GM21529 (cell line): ENCODE measurements around the gene BCAP29.
"Not testable (repeated sequence)": the region's sequence is repeated elsewhere in the genome, so short reads cannot be mapped to it uniquely, and the experiment has no call there.

ENCODE experiments used
- ATAC-seq: cut with Tn5 transposase; IDR thresholded peaks from one replicate; pipeline ENCODE4 v1.9.1; 2021; ENCODE audit not compliant: unreplicated experiment

Gene BCAP29

GRCh38 chr7:107615910-107616680 lies 36.0 kb downstream of the BCAP29 start:
- ATAC-seq: no peak

DNA sequence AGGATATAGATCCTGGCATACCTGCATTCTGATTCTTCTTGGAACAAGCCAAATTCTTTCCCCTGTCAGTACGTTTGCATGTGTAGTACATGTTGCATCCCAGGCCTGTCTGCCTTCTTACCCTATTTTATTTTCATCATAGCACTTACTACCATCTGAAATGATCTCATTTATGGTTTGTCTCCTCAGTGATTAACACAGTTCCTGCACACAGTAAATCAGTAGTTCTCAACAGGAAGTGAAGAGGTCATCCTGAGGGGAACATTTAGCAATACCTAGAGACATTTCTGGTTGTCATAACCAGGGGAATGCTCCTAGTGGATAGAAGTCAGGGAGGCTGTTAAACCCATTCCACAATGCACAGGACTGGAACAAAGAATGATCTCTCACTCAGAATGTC lies 42.4 kb downstream of the BCAP29 start:
- ATAC-seq: no peak

DNA sequence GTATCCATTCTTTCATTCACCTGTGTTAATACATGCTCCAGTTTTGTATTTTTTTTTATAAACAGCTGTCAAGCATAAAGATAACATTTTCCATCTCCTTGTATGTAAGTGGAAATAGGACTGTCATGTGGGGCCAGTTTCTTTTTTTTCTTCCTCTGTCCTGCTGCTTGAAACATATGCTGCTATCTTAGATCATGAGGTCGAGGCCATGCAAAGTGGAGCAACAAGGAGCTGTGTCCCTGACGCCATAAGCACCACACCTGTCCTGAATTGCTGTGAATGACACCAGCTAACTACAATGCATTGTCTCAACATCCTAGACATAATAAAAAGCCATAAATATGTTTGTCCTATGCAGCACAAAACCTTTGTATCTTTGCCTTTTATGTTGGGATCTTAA lies 42.8 kb downstream of the BCAP29 start:
- no peak for ATAC-seq

GRCh38 chr7:107627002-107627401 lies 47.0 kb downstream of the BCAP29 start:
- ATAC-seq: no peak

DNA sequence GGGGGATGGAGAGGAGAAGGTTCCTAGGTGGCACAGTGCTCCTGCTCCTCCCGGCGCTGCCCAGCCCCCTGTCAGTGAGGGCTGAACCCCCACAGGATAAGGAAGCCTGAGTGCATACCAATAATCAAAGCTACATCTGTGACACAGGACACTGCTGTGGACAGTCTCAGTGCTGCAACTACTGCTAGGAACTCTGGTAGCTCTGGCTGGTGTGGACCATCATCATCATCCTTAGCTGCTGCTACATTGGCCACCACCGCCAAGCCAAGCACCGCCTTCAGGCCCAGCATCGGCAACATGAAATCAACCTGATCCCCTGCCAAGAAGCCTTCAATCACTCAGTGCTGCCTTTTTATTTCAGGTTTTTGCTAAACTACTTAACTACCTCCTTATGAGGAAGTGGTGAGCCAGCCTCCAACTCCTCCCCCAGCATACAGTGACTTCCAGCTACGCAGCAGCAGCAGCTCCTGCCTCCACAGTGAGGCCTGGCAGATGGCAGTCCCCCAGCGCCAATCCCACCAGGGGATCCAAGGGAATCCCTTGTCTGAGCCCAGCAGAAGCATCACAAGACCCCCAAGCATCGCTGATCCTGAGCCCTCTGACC lies 48.5 kb downstream of the BCAP29 start:
- no peak for ATAC-seq

GRCh38 chr7:107630342-107630741 lies 50.3 kb downstream of the BCAP29 start:
- no peak for ATAC-seq

- no peak for ATAC-seq
Observed at GRCh38 chr7:107631588-107632491, 51.8 kb downstream of the BCAP29 start.

- no peak for ATAC-seq
Observed at GRCh38 chr7:107632492-107632865, 52.4 kb downstream of the BCAP29 start.

DNA sequence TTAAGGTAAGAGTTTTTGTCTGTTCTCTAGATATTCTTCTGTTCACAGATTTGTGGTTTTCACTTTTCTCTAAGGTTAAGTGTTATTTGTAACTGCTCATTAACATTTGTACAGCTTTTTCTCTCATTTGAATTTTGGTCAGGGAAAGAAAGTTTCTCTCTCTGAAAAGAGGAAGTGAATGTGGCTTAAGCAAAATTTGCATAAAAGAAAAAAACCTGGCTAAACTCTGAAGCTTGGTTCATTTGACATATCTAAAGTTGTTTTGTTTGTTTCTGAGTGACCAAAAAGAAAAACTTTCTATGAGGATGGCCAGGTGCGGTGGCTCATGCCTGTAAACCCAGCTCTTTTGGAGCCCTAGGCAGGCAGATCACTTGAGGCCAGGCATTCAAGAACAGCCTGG lies 58.5 kb downstream of the BCAP29 start:
- peak; percentile 95 for ATAC-seq

DNA sequence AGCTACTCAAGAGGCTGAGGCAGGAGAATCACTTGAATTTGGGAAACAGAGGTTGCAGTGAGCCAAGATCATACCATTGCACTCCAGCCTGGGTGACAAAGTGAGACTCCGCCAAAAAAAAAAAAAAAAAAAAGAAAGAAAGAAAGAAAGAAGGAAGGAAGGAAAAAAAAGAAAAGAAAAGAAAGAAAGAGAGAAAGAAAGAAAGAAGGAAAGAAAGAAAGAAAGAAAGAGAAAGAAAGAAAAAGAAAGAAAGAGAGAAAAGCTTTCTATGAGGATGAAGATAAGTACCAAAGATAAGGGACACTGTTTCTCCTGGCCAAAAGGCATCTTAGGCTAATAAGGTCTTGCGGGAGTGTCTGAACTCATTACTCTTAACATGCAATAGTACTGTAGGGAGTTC lies 59.0 kb downstream of the BCAP29 start:
- ATAC-seq: not testable (repeated sequence)

GRCh38 chr7:107641676-107642075 lies 61.6 kb downstream of the BCAP29 start:
- no peak for ATAC-seq

DNA sequence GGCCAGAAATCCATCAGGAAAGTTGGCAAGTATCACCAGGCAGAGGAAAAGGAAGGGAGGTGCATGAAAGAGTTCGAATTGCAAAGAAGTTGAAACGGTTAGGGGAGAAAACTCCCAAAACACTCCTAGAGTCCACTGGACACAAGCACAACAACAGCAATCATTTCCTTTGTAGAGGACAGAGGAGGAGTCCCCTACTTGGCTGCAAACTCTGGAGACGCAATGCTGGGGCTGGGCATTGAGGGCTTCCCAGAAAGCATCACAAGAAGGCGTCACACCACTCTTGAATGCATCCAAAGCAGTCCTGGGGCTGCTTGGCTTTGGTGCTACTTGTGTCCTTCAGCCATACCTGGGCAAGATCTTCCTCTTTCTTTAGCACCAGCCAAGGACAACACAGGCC lies 62.5 kb downstream of the BCAP29 start:
- no peak for ATAC-seq

DNA sequence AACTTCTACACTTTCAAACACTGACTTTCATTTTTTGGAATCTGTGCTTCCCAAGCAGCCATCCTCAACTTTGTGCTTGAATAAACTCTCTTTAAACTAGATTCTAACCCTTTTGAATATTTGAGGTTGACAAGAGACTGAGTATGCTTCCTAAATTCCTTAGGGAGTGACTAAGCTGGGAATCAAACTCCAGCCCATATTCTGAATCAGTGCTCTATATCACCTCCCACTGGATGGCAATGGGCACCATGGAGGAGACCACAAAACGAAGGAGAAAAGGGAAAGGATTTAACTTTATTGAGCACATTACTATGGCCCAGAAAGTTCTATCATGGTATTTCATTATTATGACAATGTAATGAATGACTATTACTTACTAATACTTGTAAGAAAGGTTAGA lies 63.4 kb downstream of the BCAP29 start:
- ATAC-seq: no peak

- no peak for ATAC-seq
Observed at GRCh38 chr7:107643938-107644308, 63.9 kb downstream of the BCAP29 start.

DNA sequence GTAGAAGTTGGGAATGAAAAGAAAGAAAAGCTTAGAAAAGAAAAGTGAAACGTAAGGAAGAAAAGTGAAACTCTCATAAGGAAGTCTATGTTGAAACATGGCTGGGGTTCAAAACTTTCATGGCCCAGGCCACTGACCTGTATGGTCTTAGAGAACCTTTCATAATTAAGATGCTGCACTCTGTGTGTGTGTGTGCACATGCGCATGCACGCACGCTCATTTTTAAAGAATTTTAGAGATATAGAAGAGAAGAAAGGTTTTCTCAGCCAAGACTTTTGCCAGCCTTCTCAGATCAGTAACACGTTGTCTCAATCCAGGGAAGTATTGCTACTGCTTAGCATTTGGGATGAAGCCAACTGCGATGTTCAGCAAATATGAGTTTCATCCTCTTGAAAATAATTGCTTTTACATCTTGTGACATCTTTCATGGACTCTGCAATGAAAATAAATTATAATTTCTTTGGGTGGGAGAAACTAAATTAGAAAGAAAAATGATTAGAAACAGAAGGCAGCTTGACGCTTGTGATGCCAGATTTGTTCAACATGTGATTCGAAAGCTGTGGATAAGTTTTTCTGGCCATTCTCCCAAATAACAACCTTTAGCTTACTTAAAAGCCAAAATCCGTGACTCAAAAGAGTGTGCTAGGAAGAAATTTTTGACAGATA lies 64.4 kb downstream of the BCAP29 start:
- ATAC-seq: no peak

DNA sequence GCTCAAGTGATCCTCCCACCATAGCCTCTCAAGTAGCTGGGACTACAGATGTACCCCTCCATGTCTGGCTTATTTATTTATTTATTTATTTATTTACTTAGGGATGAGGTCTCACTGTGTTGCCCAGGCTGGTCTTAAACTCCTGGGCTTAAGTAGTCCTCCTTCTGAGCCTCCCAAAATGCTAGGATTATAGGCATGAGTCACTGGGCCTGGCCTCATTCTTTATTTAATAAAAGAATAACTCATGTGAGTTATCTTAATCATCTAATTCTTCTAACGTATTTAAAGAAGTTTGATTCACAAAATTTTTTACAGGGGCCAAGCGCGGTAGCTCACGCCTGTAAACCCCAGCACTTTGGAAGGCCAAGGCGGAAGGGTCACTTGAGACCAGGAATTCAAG lies 72.6 kb downstream of the BCAP29 start:
- no peak for ATAC-seq

DNA sequence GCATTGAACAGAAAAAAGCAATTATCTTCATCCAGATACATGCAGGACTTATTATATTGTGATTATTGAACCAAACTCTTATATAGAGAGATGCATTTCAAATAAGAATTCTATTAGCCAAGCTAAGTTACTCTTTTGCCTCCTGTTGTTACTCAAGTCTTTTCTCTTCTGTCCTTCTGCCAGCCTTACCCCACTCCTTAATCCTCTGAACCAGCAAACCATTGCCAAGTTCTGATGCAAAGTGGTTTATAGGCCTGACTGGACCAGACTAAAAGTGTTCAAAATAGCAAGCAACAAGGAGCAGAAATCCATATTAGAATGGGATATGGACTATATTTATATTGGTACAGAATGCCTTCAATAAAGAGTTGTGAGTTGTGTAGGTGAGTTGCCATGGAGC lies 78.4 kb downstream of the BCAP29 start:
- ATAC-seq: no peak

DNA sequence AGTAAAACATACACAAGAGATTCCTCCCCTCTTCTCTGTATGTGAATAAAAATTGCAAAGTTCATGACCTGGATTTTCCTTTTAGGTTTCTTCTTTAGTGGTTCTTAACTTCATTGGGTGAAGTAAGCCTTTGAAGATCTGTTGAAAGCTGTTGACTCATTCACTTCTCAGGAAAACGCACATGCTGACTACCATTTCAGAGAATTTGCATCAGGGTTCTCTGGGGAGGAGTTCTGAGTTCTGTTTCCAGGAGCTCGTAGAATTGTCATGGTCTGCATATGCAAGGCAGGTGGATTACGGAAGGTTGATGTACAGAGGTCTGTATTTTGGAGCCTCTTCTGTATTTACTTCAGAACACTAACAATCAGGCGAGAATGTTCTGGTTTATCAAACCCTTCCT lies 79.6 kb downstream of the BCAP29 start:
- no peak for ATAC-seq

- ATAC-seq: peak; percentile 60
Observed at GRCh38 chr7:107660381-107661080, 80.5 kb downstream of the BCAP29 start, which contains the start of gene SLC26A4. Gene SLC26A4, plus strand, starts transcription at chr7:107660828. Its CDS starts 814 bp downstream, at chr7:107661642.

DNA sequence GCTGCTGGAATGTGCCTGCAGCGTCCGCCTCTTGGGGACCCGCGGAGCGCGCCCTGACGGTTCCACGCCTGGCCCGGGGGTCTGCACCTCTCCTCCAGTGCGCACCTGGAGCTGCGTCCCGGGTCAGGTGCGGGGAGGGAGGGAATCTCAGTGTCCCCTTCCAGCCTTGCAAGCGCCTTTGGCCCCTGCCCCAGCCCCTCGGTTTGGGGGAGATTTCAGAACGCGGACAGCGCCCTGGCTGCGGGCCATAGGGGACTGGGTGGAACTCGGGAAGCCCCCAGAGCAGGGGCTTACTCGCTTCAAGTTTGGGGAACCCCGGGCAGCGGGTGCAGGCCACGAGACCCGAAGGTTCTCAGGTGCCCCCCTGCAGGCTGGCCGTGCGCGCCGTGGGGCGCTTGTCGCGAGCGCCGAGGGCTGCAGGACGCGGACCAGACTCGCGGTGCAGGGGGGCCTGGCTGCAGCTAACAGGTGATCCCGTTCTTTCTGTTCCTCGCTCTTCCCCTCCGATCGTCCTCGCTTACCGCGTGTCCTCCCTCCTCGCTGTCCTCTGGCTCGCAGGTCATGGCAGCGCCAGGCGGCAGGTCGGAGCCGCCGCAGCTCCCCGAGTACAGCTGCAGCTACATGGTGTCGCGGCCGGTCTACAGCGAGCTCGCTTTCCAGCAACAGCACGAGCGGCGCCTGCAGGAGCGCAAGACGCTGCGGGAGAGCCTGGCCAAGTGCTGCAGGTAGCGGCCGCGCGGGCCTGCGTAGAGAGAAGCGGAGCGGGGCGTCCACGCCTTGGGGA lies 81.2 kb downstream of the BCAP29 start:
- peak; percentile 51 for ATAC-seq
